Body of pancreas (tissue), 4 donors: ENCODE data around the gene WRAP73. TPM values are rescaled to one million over a fixed set of nuclear protein-coding genes. Genes with fewer than 3 reads are reported as not detected.

ENCODE experiments used
- ATAC-seq: fragments of 150-250 bp; one replicate; pipeline ENCODE4 v1.9.1; 2016
- DNase-seq, 4 donors: peaks; one replicate each; pipeline ENCODE4 v3.0.0-alpha.2; 2019
- H3K27ac ChIP-seq, 4 donors: fragments of 200-600 bp; sonication (generic); 1 replicate in 3 of 4; 2 replicates in 1 of 4; pipeline versions ENCODE4 v1.5.1 to v1.6.1; 2016 to 2019; ENCODE audit warnings: mild to moderate bottlenecking in 1 of 4, mixed read lengths in 1 of 4, moderate library complexity in 1 of 4
- H3K27me3 ChIP-seq, 2 donors: fragments of 200-600 bp; sonication (generic); one replicate each; pipeline ENCODE4 v1.6.0; 2016; ENCODE audit warnings: mild to moderate bottlenecking in 1 of 2
- H3K36me3 ChIP-seq, 2 donors: fragments of 200-600 bp; sonication (generic); replicated peaks in 1 of 2; 2 replicates each; pipeline ENCODE4 v1.5.1; 2016; ENCODE audit warnings: low read depth in 2 of 2; ENCODE audit not compliant: insufficient read depth in 1 of 2
- H3K4me1 ChIP-seq: fragments of 200-600 bp; sonication (generic); one replicate; pipeline ENCODE4 v1.6.0; 2016
- H3K4me3 ChIP-seq, 2 donors: fragments of 200-600 bp; sonication (generic); 1 replicate in 1 of 2; 2 replicates in 1 of 2; pipeline ENCODE4 v1.5.1; 2016 to 2019
- H3K9me3 ChIP-seq, 3 donors: fragments of 200-600 bp; sonication (generic); 1 replicate in 2 of 3; 2 replicates in 1 of 3; pipeline ENCODE4 v1.5.1; 2016
- POLR2A ChIP-seq, 3 donors: fragments of 450-650 bp; IDR thresholded peaks; one replicate each; pipeline ENCODE4 v1.6.1; 2016; ENCODE audit warnings: antibody characterized with exemption in 3 of 3, mild to moderate bottlenecking in 2 of 3
- WGBS, 2 donors: methylation state at CpG; one replicate each; pipeline ENCODE4 v1.1.5; 2017; 5-methylcytosine and 5-hydroxymethylcytosine counted together
- intact Hi-C: fragments of 100-400 bp; cut with DNase I; formaldehyde crosslinking; loops from one replicate; pipeline ENCODE4 v1.15.1; 2023
- total RNA-seq, 2 donors: library from RNA; depleted of rRNA; stranded (reverse); fragments of >200 nt; gene quantifications; one replicate each; pipeline ENCODE4 v1.1.0, GENCODE V29; 2016
- TF ChIP-seq, protein P1 (sequence below), 7 experiments: fragments of 450-650 bp in 4 of 7; fragments of 200-600 bp in 3 of 7; sonication (generic) in 3 of 7; IDR thresholded peaks; one replicate each; pipeline ENCODE4 v1.5.1; 2016 to 2019; ENCODE audit warnings: antibody characterized with exemption in 7 of 7

The WRAP73 gene
- total RNA-seq, 2 donors from 2014 or later, result 7.8 to 35.6 TPM

DNA sequence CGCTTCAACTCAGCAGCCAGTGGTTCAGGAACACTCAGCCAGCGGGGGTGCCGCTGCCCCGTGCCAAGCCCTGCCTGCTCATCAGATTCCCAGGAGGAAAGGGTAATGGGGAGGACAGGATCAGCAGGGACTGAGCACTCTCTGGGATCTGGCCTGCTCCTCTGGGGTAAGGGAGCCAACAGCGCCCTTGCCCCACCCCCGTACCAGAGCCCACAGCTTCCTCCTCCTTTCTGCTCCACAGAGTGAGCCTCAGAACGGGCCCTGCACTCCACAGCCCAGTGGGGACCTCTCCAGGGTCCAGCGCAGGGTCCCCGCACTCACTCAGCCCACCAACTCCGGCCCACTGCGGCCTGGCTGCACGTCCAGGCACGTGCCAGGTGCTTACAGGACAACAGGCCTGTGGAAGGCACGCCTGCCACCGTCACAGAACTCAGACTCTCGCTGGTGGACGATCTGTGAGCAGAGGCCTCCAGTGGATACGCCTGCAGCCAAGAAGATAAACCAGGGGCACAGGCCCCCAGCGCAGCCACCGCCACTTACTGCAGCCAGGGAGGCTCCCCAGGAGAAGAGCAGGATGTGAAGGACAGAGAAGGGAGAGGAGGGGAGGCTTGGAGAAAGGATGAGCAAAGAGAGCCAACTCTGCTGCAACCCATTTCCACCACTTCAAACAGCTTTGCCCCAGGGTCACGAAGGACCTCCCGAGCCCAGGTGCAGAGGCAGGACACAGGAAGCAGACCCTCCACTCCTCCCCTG, 40.7 kb downstream of the WRAP73 start:
- WGBS, 2 donors, result 64 to 81% methylated on average over 7 to 21 of the region's 22 CpGs
- H3K27me3 ChIP-seq, result peaks cover 0 to 11% of the 10 kb centered on the region in 2 donors

DNA sequence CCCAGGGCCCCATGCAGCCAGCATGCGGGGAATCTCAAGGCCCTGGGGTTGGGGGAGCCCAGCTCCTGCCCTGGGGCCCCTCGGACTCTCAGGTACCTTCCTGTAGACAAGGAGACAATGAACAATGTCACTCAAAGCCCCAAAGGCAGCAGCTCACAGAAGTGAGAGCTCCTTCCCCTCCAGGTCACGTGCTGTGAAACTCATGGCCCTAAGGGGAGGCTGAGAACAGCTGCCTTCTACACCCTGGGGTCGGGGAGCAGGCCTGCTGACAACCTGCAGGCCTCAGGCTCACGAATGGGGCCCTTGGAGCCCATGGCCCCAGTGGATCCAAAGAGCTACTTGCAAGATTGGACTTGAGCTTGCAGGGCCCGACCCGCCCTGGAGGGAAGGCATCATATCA, 41.7 kb downstream of the WRAP73 start:
- ATAC-seq, result no peak
- H3K4me3 ChIP-seq, result no peak overlapping the region
- 84% methylated on average over 7 of the region's 7 CpGs; no CpG with 5 or more reads in 1 of the 2 donors for WGBS, 2 donors

More for the DNA sequence above, 40.7 kb downstream of the WRAP73 start:
- DNase-seq, result no peak
- ATAC-seq, result no peak
- Histone ChIP-seq H3K36me3 (no peaks in the 10 kb centered on the region), H3K4me3 (no peak overlapping the region), H3K4me1 (peaks cover 19% of the 10 kb centered on the region), H3K9me3 (peaks cover 0 to 1% (median 0%) of the 10 kb centered on the region in 3 donors), H3K27ac (no peak overlapping the region)
- TF ChIP-seq, protein P1, sequence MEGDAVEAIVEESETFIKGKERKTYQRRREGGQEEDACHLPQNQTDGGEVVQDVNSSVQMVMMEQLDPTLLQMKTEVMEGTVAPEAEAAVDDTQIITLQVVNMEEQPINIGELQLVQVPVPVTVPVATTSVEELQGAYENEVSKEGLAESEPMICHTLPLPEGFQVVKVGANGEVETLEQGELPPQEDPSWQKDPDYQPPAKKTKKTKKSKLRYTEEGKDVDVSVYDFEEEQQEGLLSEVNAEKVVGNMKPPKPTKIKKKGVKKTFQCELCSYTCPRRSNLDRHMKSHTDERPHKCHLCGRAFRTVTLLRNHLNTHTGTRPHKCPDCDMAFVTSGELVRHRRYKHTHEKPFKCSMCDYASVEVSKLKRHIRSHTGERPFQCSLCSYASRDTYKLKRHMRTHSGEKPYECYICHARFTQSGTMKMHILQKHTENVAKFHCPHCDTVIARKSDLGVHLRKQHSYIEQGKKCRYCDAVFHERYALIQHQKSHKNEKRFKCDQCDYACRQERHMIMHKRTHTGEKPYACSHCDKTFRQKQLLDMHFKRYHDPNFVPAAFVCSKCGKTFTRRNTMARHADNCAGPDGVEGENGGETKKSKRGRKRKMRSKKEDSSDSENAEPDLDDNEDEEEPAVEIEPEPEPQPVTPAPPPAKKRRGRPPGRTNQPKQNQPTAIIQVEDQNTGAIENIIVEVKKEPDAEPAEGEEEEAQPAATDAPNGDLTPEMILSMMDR (IDR thresholded peaks at IDR 0.05), result no peak
- no peak for TF ChIP-seq POLR2A (IDR thresholded peaks at IDR 0.05)
- intact Hi-C loops, result no loop called here

DNA sequence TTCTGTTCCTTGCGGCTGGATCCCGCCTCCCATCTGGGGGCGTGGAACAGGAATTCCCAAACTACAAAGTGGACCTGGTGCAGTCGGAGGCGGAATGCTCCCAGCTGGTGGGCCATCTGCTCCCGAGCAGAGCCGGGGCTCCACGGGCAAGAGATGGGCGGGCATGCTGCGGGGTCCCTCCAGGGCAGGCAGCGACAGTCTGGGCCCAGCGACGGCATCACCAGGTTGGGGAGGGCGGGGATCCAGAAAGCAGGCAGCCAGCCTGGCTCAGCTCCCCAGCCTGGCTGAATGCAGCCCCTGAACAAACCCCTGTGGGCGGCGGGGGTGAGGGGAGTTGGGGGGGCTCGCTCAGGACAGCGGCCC, 42.2 kb downstream of the WRAP73 start:
- no peak for DNase-seq
- no peak for ATAC-seq
- Histone ChIP-seq H3K36me3 (no peaks in the 10 kb centered on the region), H3K4me3 (no peak overlapping the region), H3K27me3 (peaks cover 0 to 11% of the 10 kb centered on the region in 2 donors), H3K4me1 (peaks cover 19% of the 10 kb centered on the region), H3K9me3 (peaks cover 0 to 5% (median 0%) of the 10 kb centered on the region in 3 donors), H3K27ac (no peak overlapping the region)
- intact Hi-C loops, result no loop called here
- WGBS, 2 donors, result 79 to 81% methylated on average over 14 to 17 of the region's 18 CpGs
- TF ChIP-seq POLR2A (IDR thresholded peaks at IDR 0.05), result no peak
- TF ChIP-seq, protein P1 (IDR thresholded peaks at IDR 0.05), result no peak

More for the DNA sequence above, 41.7 kb downstream of the WRAP73 start:
- intact Hi-C loops, result no loop called here
- H3K27me3 ChIP-seq, result peaks cover 0 to 11% of the 10 kb centered on the region in 2 donors
- no peak overlapping the region for H3K27ac ChIP-seq
- DNase-seq, result no peak
- H3K9me3 ChIP-seq, result peaks cover 0 to 5% (median 0%) of the 10 kb centered on the region in 3 donors
- H3K4me1 ChIP-seq, result peaks cover 19% of the 10 kb centered on the region
- no peak for TF ChIP-seq POLR2A (IDR thresholded peaks at IDR 0.05)
- TF ChIP-seq, protein P1 (IDR thresholded peaks at IDR 0.05), result no peak
- H3K36me3 ChIP-seq, result no peaks in the 10 kb centered on the region

DNA sequence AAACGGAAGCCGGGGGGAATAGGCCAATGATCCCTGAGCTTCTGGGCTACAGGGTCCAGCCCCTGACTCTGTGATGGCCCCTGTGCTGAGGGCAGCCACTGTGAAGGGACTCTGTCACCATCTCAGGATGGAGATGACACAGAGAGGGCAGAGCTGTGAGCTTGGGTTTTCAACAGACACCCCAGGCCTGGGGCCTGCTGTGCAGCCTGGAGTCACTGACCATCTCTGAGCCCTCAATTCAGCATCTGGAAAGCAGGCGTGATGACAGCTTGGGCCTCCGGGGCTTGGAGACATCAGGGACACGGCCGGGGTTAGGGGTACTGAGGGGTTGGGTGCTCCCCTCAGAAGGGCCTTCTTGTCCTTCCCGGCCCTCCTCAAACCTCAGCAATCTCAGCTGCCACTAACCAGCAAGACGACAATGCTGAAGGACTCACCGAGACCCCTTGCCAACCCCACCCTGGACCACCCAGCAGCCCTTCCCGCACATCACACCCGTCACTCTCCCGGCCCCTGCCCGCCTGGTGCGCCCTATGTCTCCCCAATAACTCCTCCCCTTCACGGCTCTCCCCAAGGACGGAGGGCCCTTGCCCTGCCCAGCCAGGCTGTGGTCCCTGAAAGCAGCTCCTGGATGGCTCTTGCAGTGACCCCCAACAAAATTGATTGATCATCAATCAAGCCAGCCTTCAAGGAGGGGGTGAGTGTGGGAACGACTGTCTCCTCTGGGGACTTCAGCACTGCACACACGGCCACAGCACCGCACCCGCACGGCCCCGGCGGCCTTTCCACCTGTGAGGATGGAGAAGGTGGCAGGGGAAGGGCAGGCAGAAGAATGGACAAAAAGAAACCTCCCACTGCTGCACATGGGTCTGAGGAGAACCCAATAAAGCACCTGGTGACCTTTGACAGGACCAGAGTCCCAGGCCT, 42.9 kb downstream of the WRAP73 start:
- 70 to 75% methylated on average over 23 of the region's 23 CpGs for WGBS, 2 donors
- intact Hi-C loops, result no loop called here
- Histone ChIP-seq H3K36me3 (no peaks in the 10 kb centered on the region), H3K27me3 (peaks cover 0 to 11% of the 10 kb centered on the region in 2 donors), H3K9me3 (peaks cover 0 to 5% (median 0%) of the 10 kb centered on the region in 3 donors), H3K4me3 (no peak overlapping the region), H3K4me1 (peaks cover 19% of the 10 kb centered on the region), H3K27ac (no peak overlapping the region)
- DNase-seq (no peak), ATAC-seq (no peak)
- TF ChIP-seq, protein P1 (IDR thresholded peaks at IDR 0.05), result no peak
- no peak for TF ChIP-seq POLR2A (IDR thresholded peaks at IDR 0.05)
